Measurements from ENCODE around the gene C16orf96.
A peak's percentile ranks its signal among the peaks of the same experiment; 100 is the strongest.

Gene C16orf96

GRCh38 chr16:4601036-4601863 lies 45.1 kb downstream of the C16orf96 start:
- DNase-seq (ENCODE audit: low spot score): no peak

- no peak for DNase-seq (ENCODE audit: low spot score)
Observed at GRCh38 chr16:4601864-4602186, 45.7 kb downstream of the C16orf96 start.

GRCh38 chr16:4602331-4602730 lies 46.2 kb downstream of the C16orf96 start:
- DNase-seq (ENCODE audit: low spot score): no peak

- no peak for DNase-seq (ENCODE audit: low spot score)
Observed at GRCh38 chr16:4603624-4604170, 47.6 kb downstream of the C16orf96 start.

- no peak for DNase-seq (ENCODE audit: low spot score)
Observed at GRCh38 chr16:4604401-4604800, 48.3 kb downstream of the C16orf96 start.

- DNase-seq (ENCODE audit: low spot score): no peak
Observed at GRCh38 chr16:4606354-4606753, 50.2 kb downstream of the C16orf96 start.

GRCh38 chr16:4607841-4608703 lies 51.9 kb downstream of the C16orf96 start:
- DNase-seq (ENCODE audit: low spot score): no peak

GRCh38 chr16:4608704-4608980 lies 52.5 kb downstream of the C16orf96 start:
- no peak for DNase-seq (ENCODE audit: low spot score)

- no peak for DNase-seq (ENCODE audit: low spot score)
Observed at GRCh38 chr16:4609200-4610010, 53.3 kb downstream of the C16orf96 start.

- DNase-seq (ENCODE audit: low spot score): no peak
Observed at GRCh38 chr16:4610011-4611005, 54.2 kb downstream of the C16orf96 start.

GRCh38 chr16:4611337-4612021 lies 55.3 kb downstream of the C16orf96 start:
- DNase-seq (ENCODE audit: low spot score): no peak

GRCh38 chr16:4612474-4612931 lies 56.4 kb downstream of the C16orf96 start:
- no peak for DNase-seq (ENCODE audit: low spot score)

GRCh38 chr16:4612977-4613635 lies 57.0 kb downstream of the C16orf96 start:
- DNase-seq (ENCODE audit: low spot score): no peak

- DNase-seq (ENCODE audit: low spot score): no peak
Observed at GRCh38 chr16:4613636-4614570, 57.8 kb downstream of the C16orf96 start.

- DNase-seq (ENCODE audit: low spot score): peak; percentile 88
Observed at GRCh38 chr16:4614571-4615383, 58.6 kb downstream of the C16orf96 start, which contains the start of gene UBALD1. Gene UBALD1, minus strand, starts transcription at chr16:4614888. Its CDS starts 91 bp downstream, at chr16:4614797.

- DNase-seq (ENCODE audit: low spot score): no peak
Observed at GRCh38 chr16:4615384-4616046, 59.4 kb downstream of the C16orf96 start.

All from HuH-7.5 (cell line).